Neural progenitor cell (in vitro differentiated cells): ENCODE results near the gene PFN2. TPM values are rescaled to one million over a fixed set of nuclear protein-coding genes. Genes with fewer than 3 reads are reported as not detected.

Experiments
- DNase-seq: peaks from one replicate; pipeline ENCODE4 v3.0.0-alpha.2; 2016; ENCODE audit warnings: low spot score
- H2AFZ ChIP-seq: fragments of 200-600 bp; sonication (generic); replicated peaks from 2 replicates; pipeline ENCODE4 v1.6.1; 2016; ENCODE audit warnings: antibody characterized with exemption
- H3F3A ChIP-seq: fragments of 200-600 bp; sonication (generic); 2 replicates; pipeline ENCODE4 v1.6.1; 2016; ENCODE audit warnings: antibody characterized with exemption, low read depth
- H3K27ac ChIP-seq: fragments of 200-600 bp; sonication (generic); 2 replicates; pipeline ENCODE4 v1.5.1; 2016; ENCODE audit warnings: mild to moderate bottlenecking
- H3K27me3 ChIP-seq: fragments of 200-600 bp; sonication (generic); 2 replicates; pipeline ENCODE4 v1.6.1; 2016; ENCODE audit warnings: mild to moderate bottlenecking, moderate library complexity
- H3K36me3 ChIP-seq: fragments of 200-600 bp; sonication (generic); 2 replicates; pipeline ENCODE4 v1.5.1; 2016
- H3K4me1 ChIP-seq: fragments of 200-600 bp; sonication (generic); 2 replicates; pipeline ENCODE4 v1.6.1; 2016; ENCODE audit warnings: mixed run types
- H3K4me2 ChIP-seq: fragments of 200-600 bp; sonication (generic); 2 replicates; pipeline ENCODE4 v1.6.1; 2016
- H3K4me3 ChIP-seq: fragments of 200-600 bp; sonication (generic); 2 replicates; pipeline ENCODE4 v1.5.1; 2016
- H3K79me2 ChIP-seq: fragments of 200-600 bp; sonication (generic); 2 replicates; pipeline ENCODE4 v1.6.1; 2016; ENCODE audit warnings: low read depth
- H3K9ac ChIP-seq: fragments of 200-600 bp; sonication (generic); 2 replicates; pipeline ENCODE4 v1.6.1; 2016
- H3K9me3 ChIP-seq: fragments of 200-600 bp; sonication (generic); 2 replicates; pipeline ENCODE4 v1.5.1; 2016; ENCODE audit warnings: low read depth
- H4K20me1 ChIP-seq: fragments of 200-600 bp; sonication (generic); 2 replicates; pipeline ENCODE4 v1.6.1; 2016; ENCODE audit warnings: low read depth
- H3K27ac Mint-ChIP-seq: 3 replicates; pipeline ENCODE4 v1.8.0; 2021; ENCODE audit warnings: mixed read lengths
- H3K27me3 Mint-ChIP-seq: 2 replicates; pipeline ENCODE4 v1.8.0; 2022; ENCODE audit warnings: low read depth, mild to moderate bottlenecking, inconsistent platforms, moderate library complexity, mixed read lengths; ENCODE audit not compliant: insufficient read depth
- H3K36me3 Mint-ChIP-seq: 3 replicates; pipeline ENCODE4 v1.8.0; 2021; ENCODE audit warnings: mixed read lengths
- H3K4me1 Mint-ChIP-seq: 3 replicates; pipeline ENCODE4 v1.8.0; 2021; ENCODE audit warnings: mixed read lengths
- H3K4me3 Mint-ChIP-seq: 3 replicates; pipeline ENCODE4 v1.8.0; 2021; ENCODE audit warnings: mild to moderate bottlenecking, moderate library complexity, mixed read lengths
- H3K9me3 Mint-ChIP-seq: 3 replicates; pipeline ENCODE4 v1.8.0; 2020; ENCODE audit warnings: mixed read lengths
- CTCF ChIP-seq: fragments of 200-600 bp; sonication (generic); IDR thresholded peaks from 2 replicates; pipeline ENCODE4 v1.5.1; 2017; ENCODE audit warnings: antibody characterized with exemption, mild to moderate bottlenecking
- EZH2 ChIP-seq: fragments of 200-600 bp; sonication (generic); IDR thresholded peaks from 2 replicates; pipeline ENCODE4 v1.6.1; 2017; ENCODE audit warnings: antibody characterized with exemption, mild to moderate bottlenecking, moderate library complexity
- EZH2phosphoT487 ChIP-seq: fragments of 200-600 bp; sonication (generic); IDR thresholded peaks from 2 replicates; pipeline ENCODE4 v1.6.1; 2017; ENCODE audit warnings: antibody characterized with exemption
- total RNA-seq: library from RNA; depleted of rRNA; stranded (reverse); fragments of >200 nt; gene quantifications from 2 replicates; pipeline ENCODE4 v1.2.3, GENCODE V29; 2015; ENCODE audit warnings: low replicate concordance

PFN2 gene
- total RNA-seq, 1 donor from 2014 or later: 481 TPM

GRCh38 chr3:149959443-149959842 lies 11.3 kb downstream of the PFN2 start:
- Mint-ChIP-seq H3K36me3 (peaks cover 55% of the 10 kb centered on the region), H3K4me1 (peaks cover 23% of the 10 kb centered on the region), H3K27me3 (peaks cover 4% of the 10 kb centered on the region), H3K9me3 (no peaks in the 10 kb centered on the region), H3K27ac (no peak overlapping the region), H3K4me3 (no peak overlapping the region)
- Histone ChIP-seq H3K27ac (no peak overlapping the region), H3K36me3 (peaks cover 11% of the 10 kb centered on the region), H3K9ac (no peak overlapping the region), H3K9me3 (no peaks in the 10 kb centered on the region), H3K4me2 (no peak overlapping the region), H2AFZ (no peak overlapping the region), H4K20me1 (peaks cover 55% of the 10 kb centered on the region), H3K4me3 (no peak overlapping the region), H3K79me2 (peaks cover 69% of the 10 kb centered on the region), H3K4me1 (peaks cover 4% of the 10 kb centered on the region), H3K27me3 (no peaks in the 10 kb centered on the region), H3F3A (peaks cover 11% of the 10 kb centered on the region)
- TF ChIP-seq EZH2phosphoT487: no peak
- no peak for TF ChIP-seq CTCF
- no peak for TF ChIP-seq EZH2
- DNase-seq: no peak

GRCh38 chr3:149958171-149958796 lies 12.4 kb downstream of the PFN2 start:
- peaks cover 17% of the 10 kb centered on the region for H3K36me3 ChIP-seq

GRCh38 chr3:149957361-149958125 lies 13.2 kb downstream of the PFN2 start:
- Histone ChIP-seq H3K27me3 (no peaks in the 10 kb centered on the region), H3K4me3 (no peak overlapping the region), H3K4me2 (no peak overlapping the region), H3K9ac (no peak overlapping the region), H2AFZ (no peak overlapping the region), H3K27ac (no peak overlapping the region), H3K4me1 (no peaks in the 10 kb centered on the region), H3K36me3 (peaks cover 13% of the 10 kb centered on the region), H3K79me2 (peaks cover 56% of the 10 kb centered on the region), H4K20me1 (peaks cover 36% of the 10 kb centered on the region), H3K9me3 (no peaks in the 10 kb centered on the region), H3F3A (peaks cover 11% of the 10 kb centered on the region)
- Mint-ChIP-seq H3K27me3 (peaks cover 4% of the 10 kb centered on the region), H3K4me1 (peaks cover 8% of the 10 kb centered on the region), H3K9me3 (peaks cover 2% of the 10 kb centered on the region), H3K4me3 (no peak overlapping the region), H3K36me3 (peaks cover 62% of the 10 kb centered on the region), H3K27ac (no peak overlapping the region)
- TF ChIP-seq EZH2 (no peak), EZH2phosphoT487 (no peak), CTCF (no peak)
- no peak for DNase-seq

More at GRCh38 chr3:149958171-149958796, 12.4 kb downstream of the PFN2 start:
- Histone ChIP-seq H3K4me2 (no peak overlapping the region), H3K79me2 (peaks cover 64% of the 10 kb centered on the region), H3K4me3 (no peak overlapping the region), H3K27ac (no peak overlapping the region), H3F3A (peaks cover 11% of the 10 kb centered on the region), H4K20me1 (peaks cover 43% of the 10 kb centered on the region), H3K9me3 (no peaks in the 10 kb centered on the region), H3K9ac (no peak overlapping the region), H3K27me3 (no peaks in the 10 kb centered on the region), H3K4me1 (no peaks in the 10 kb centered on the region), H2AFZ (no peak overlapping the region)
- H3K27ac Mint-ChIP-seq: no peak overlapping the region
- no peak for DNase-seq
- H3K27me3 Mint-ChIP-seq: peaks cover 4% of the 10 kb centered on the region
- H3K9me3 Mint-ChIP-seq: no peaks in the 10 kb centered on the region
- peaks cover 12% of the 10 kb centered on the region for H3K4me1 Mint-ChIP-seq
- H3K36me3 Mint-ChIP-seq: peaks cover 56% of the 10 kb centered on the region
- H3K4me3 Mint-ChIP-seq: no peak overlapping the region
- TF ChIP-seq EZH2 (no peak), CTCF (peak; percentile 11), EZH2phosphoT487 (no peak)
